Keratinocyte (primary cell): Measurements from ENCODE around the gene TMPRSS3. TPM values are rescaled to one million over a fixed set of nuclear protein-coding genes. Genes with fewer than 3 reads are reported as not detected.

Experiments used
- DNase-seq: peaks from one replicate; pipeline ENCODE4 v3.0.0-alpha.2; 2011; ENCODE audit warnings: low read depth, missing footprints, low spot score
- FAIRE-seq: peaks from 2 replicates; lab custom pipeline; 2011; peaks lifted over from hg19 to GRCh38; lab: Jason Lieb, UNC
- H2AFZ ChIP-seq: 2 replicates; pipeline ENCODE4 v1.6.0; 2012; ENCODE audit warnings: low read length, control low read depth, inconsistent platforms; ENCODE audit not compliant: control insufficient read depth
- H3K27ac ChIP-seq: 2 replicates; pipeline ENCODE4 v1.5.1; 2011; ENCODE audit warnings: low read length; ENCODE audit not compliant: control insufficient read depth, insufficient read depth
- H3K27me3 ChIP-seq: 3 replicates; pipeline ENCODE4 v1.6.0; 2011; ENCODE audit warnings: low read length; ENCODE audit not compliant: control insufficient read depth, insufficient read depth; ENCODE audit errors: extremely low read depth
- H3K36me3 ChIP-seq, 2 experiments: 2 replicates in 1 of 2; 3 replicates in 1 of 2; pipeline ENCODE4 v1.5.1; 2011; ENCODE audit warnings: low read length in 2 of 2, mild to moderate bottlenecking in 1 of 2; ENCODE audit not compliant: control insufficient read depth in 2 of 2, insufficient read depth in 2 of 2; ENCODE audit errors: extremely low read depth in 1 of 2
- H3K4me1 ChIP-seq: 3 replicates; pipeline ENCODE4 v1.5.1; 2011; ENCODE audit warnings: low read length; ENCODE audit not compliant: control insufficient read depth, insufficient read depth; ENCODE audit errors: extremely low read depth
- H3K4me2 ChIP-seq: 3 replicates; pipeline ENCODE4 v1.6.0; 2011; ENCODE audit warnings: low read depth, low read length; ENCODE audit not compliant: control insufficient read depth, insufficient read depth; ENCODE audit errors: extremely low read depth
- H3K4me3 ChIP-seq, 3 experiments: fragments of 200-600 bp in 1 of 3; sonication (generic) in 1 of 3; 2 replicates in 2 of 3; 3 replicates in 1 of 3; pipeline ENCODE4 v1.5.1; 2011 to 2016; ENCODE audit warnings: low read length in 3 of 3, mild to moderate bottlenecking in 3 of 3, control low read depth in 2 of 3, inconsistent platforms in 1 of 3, low read depth in 1 of 3, mixed read lengths in 1 of 3, mixed run types in 1 of 3, moderate library complexity in 1 of 3; ENCODE audit not compliant: control insufficient read depth in 2 of 3, insufficient read depth in 2 of 3; ENCODE audit errors: extremely low read depth in 1 of 3
- H3K79me2 ChIP-seq: 2 replicates; pipeline ENCODE4 v1.6.0; 2012; ENCODE audit warnings: low read length; ENCODE audit not compliant: control insufficient read depth, insufficient read depth
- H3K9ac ChIP-seq: 3 replicates; pipeline ENCODE4 v1.6.0; 2011; ENCODE audit warnings: low read length; ENCODE audit not compliant: control insufficient read depth, insufficient read depth; ENCODE audit errors: extremely low read depth
- H3K9me1 ChIP-seq: 3 replicates; pipeline ENCODE4 v1.6.0; 2011; ENCODE audit warnings: low read length; ENCODE audit not compliant: control insufficient read depth, insufficient read depth; ENCODE audit errors: extremely low read depth
- H3K9me3 ChIP-seq: 2 replicates; pipeline ENCODE4 v1.5.1; 2012; ENCODE audit warnings: low read depth, low read length; ENCODE audit not compliant: control insufficient read depth
- H4K20me1 ChIP-seq: 3 replicates; pipeline ENCODE4 v1.6.0; 2011; ENCODE audit warnings: low read length; ENCODE audit not compliant: control insufficient read depth, insufficient read depth; ENCODE audit errors: extremely low read depth
- CTCF ChIP-seq, 3 experiments: IDR thresholded peaks in 1 of 3; conservative IDR thresholded peaks in 1 of 3; optimal IDR thresholded peaks in 1 of 3; 2 replicates in 2 of 3; 3 replicates in 1 of 3; pipeline versions ENCODE3 to v1.5.1; 2011; ENCODE audit warnings: low read length in 3 of 3, mild to moderate bottlenecking in 3 of 3, moderate library complexity in 2 of 3, control low read depth in 1 of 3, inconsistent platforms in 1 of 3; ENCODE audit not compliant: insufficient read depth in 2 of 3; ENCODE audit errors: extremely low read depth in 1 of 3
- EZH2 ChIP-seq: IDR thresholded peaks from one replicate; pipeline ENCODE4 v1.6.1; 2012; ENCODE audit warnings: inconsistent platforms, mild to moderate bottlenecking, low read length, moderate library complexity
- dilution Hi-C: fragments of 300-500 bp; cut with MboI; formaldehyde crosslinking; loops from one replicate; pipeline ENCODE4 v1.7.0; 2020; ENCODE audit warnings: low sequenced_read_pairs; ENCODE audit not compliant: extremely low pct_ligation_motif_present
- polyA plus RNA-seq, 5 experiments: library from polyadenylated mRNA; depleted of rRNA in 3 of 5; stranded (reverse) in 3 of 5; stranded (forward) in 1 of 5; unstranded in 1 of 5; fragments of >200 nt; gene quantifications; 1 replicate in 1 of 5; 2 replicates in 3 of 5; 3 replicates in 1 of 5; pipeline versions ENCODE4 v1.2.1 to v1.2.3, GENCODE V29; 2011 to 2012; ENCODE audit warnings: missing spikeins in 2 of 5, low read depth in 1 of 5, low replicate concordance in 1 of 5

TMPRSS3 gene
- polyA plus RNA-seq, 1 donor (not counting 4 experiments of a cell fraction or from before 2014, with no cell fraction given), result not detected

- Histone ChIP-seq H2AFZ (no peak overlapping the region), H3K79me2 (no peaks in the 10 kb centered on the region), H3K27ac (no peak overlapping the region), H3K9me3 (no peaks in the 10 kb centered on the region), H3K4me1 (no peaks in the 10 kb centered on the region), H3K27me3 (peaks cover 5% of the 10 kb centered on the region), H4K20me1 (no peaks in the 10 kb centered on the region), H3K9me1 (no peaks in the 10 kb centered on the region), H3K4me3 (no peak overlapping the region), H3K36me3 (no peaks in the 10 kb centered on the region), H3K9ac (no peak overlapping the region), H3K4me2 (no peak overlapping the region)
- FAIRE-seq (no peak), DNase-seq (no peak)
- TF ChIP-seq EZH2, result no peak
- no peak for TF ChIP-seq CTCF (optimal IDR thresholded peaks at IDR 0.05 in 1 of 3, IDR thresholded peaks at IDR 0.05 in 1 of 3, conservative IDR thresholded peaks at IDR 0.05 in 1 of 3; ENCODE audit: extremely low read depth in 1 of 3, insufficient read depth in 2 of 3, low read length in 3 of 3)
- dilution Hi-C loops, result no loop called here
Observed at GRCh38 chr21:42389449-42389835, 6.4 kb downstream of the TMPRSS3 start.

DNA sequence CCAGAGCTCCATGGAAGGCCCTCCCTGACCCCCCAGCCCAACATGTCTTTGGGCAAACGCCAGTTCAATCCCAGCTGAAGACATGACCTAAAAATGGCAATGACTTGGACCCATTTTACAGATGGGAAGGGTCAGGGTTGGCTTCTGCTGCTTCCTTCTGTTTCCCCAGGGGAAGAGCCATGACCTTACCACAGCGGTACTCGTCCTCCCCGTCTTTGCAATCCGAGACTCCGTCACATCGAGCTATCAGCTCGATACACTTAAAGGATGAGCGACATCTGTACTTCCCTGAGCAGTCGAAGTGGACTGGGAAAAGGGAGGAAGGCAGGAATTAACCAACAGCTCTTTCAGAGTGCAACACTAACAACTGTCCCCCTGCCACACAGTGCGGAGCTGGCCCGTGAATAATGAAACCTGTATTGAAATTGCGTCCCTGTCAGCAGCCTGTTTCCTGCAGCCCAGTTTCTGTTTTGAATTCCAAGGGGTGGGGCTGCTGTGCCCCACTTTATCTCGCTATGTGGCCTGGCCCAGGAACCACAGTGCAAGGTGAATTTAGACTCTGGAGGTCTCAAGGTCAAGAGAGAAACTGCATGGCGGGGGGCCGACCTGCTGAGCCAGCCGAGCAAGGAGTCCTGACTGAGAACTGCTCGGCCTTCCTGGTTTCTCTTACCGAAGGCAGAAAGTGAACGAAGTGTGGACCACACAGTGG lies 7.0 kb downstream of the TMPRSS3 start:
- H2AFZ ChIP-seq, result no peak overlapping the region
- TF ChIP-seq CTCF (optimal IDR thresholded peaks at IDR 0.05 in 1 of 3, IDR thresholded peaks at IDR 0.05 in 1 of 3, conservative IDR thresholded peaks at IDR 0.05 in 1 of 3; ENCODE audit: extremely low read depth in 1 of 3, insufficient read depth in 2 of 3, low read length in 3 of 3) (no peak), EZH2 (no peak)
- H3K27ac ChIP-seq, result no peak overlapping the region

More for the DNA sequence above, 7.0 kb downstream of the TMPRSS3 start:
- no peaks in the 10 kb centered on the region for H3K36me3 ChIP-seq
- H4K20me1 ChIP-seq, result no peaks in the 10 kb centered on the region
- H3K4me3 ChIP-seq, result no peak overlapping the region
- FAIRE-seq, result no peak
- H3K4me2 ChIP-seq, result no peak overlapping the region
- peaks cover 5% of the 10 kb centered on the region for H3K27me3 ChIP-seq
- H3K4me1 ChIP-seq, result no peaks in the 10 kb centered on the region
- no peak for DNase-seq
- H3K9me1 ChIP-seq, result no peaks in the 10 kb centered on the region
- dilution Hi-C loops, result no loop called here
- H3K79me2 ChIP-seq, result no peaks in the 10 kb centered on the region
- no peak overlapping the region for H3K9ac ChIP-seq
- H3K9me3 ChIP-seq, result no peaks in the 10 kb centered on the region
